Keratinocyte (primary cell): ENCODE results near the gene MLPH. TPM values are rescaled to one million over a fixed set of nuclear protein-coding genes. Genes with fewer than 3 reads are reported as not detected.

ENCODE experiments used
- DNase-seq: peaks from one replicate; pipeline ENCODE4 v3.0.0-alpha.2; 2011; ENCODE audit warnings: low read depth, missing footprints, low spot score
- FAIRE-seq: peaks from 2 replicates; lab custom pipeline; 2011; peaks lifted over from hg19 to GRCh38; lab: Jason Lieb, UNC
- H2AFZ ChIP-seq: 2 replicates; pipeline ENCODE4 v1.6.0; 2012; ENCODE audit warnings: low read length, control low read depth, inconsistent platforms; ENCODE audit not compliant: control insufficient read depth
- H3K27ac ChIP-seq: 2 replicates; pipeline ENCODE4 v1.5.1; 2011; ENCODE audit warnings: low read length; ENCODE audit not compliant: control insufficient read depth, insufficient read depth
- H3K27me3 ChIP-seq: 3 replicates; pipeline ENCODE4 v1.6.0; 2011; ENCODE audit warnings: low read length; ENCODE audit not compliant: control insufficient read depth, insufficient read depth; ENCODE audit errors: extremely low read depth
- H3K36me3 ChIP-seq, 2 experiments: 2 replicates in 1 of 2; 3 replicates in 1 of 2; pipeline ENCODE4 v1.5.1; 2011; ENCODE audit warnings: low read length in 2 of 2, mild to moderate bottlenecking in 1 of 2; ENCODE audit not compliant: control insufficient read depth in 2 of 2, insufficient read depth in 2 of 2; ENCODE audit errors: extremely low read depth in 1 of 2
- H3K4me1 ChIP-seq: 3 replicates; pipeline ENCODE4 v1.5.1; 2011; ENCODE audit warnings: low read length; ENCODE audit not compliant: control insufficient read depth, insufficient read depth; ENCODE audit errors: extremely low read depth
- H3K4me2 ChIP-seq: 3 replicates; pipeline ENCODE4 v1.6.0; 2011; ENCODE audit warnings: low read depth, low read length; ENCODE audit not compliant: control insufficient read depth, insufficient read depth; ENCODE audit errors: extremely low read depth
- H3K4me3 ChIP-seq, 3 experiments: fragments of 200-600 bp in 1 of 3; sonication (generic) in 1 of 3; 2 replicates in 2 of 3; 3 replicates in 1 of 3; pipeline ENCODE4 v1.5.1; 2011 to 2016; ENCODE audit warnings: low read length in 3 of 3, mild to moderate bottlenecking in 3 of 3, control low read depth in 2 of 3, inconsistent platforms in 1 of 3, low read depth in 1 of 3, mixed read lengths in 1 of 3, mixed run types in 1 of 3, moderate library complexity in 1 of 3; ENCODE audit not compliant: control insufficient read depth in 2 of 3, insufficient read depth in 2 of 3; ENCODE audit errors: extremely low read depth in 1 of 3
- H3K79me2 ChIP-seq: 2 replicates; pipeline ENCODE4 v1.6.0; 2012; ENCODE audit warnings: low read length; ENCODE audit not compliant: control insufficient read depth, insufficient read depth
- H3K9ac ChIP-seq: 3 replicates; pipeline ENCODE4 v1.6.0; 2011; ENCODE audit warnings: low read length; ENCODE audit not compliant: control insufficient read depth, insufficient read depth; ENCODE audit errors: extremely low read depth
- H3K9me1 ChIP-seq: 3 replicates; pipeline ENCODE4 v1.6.0; 2011; ENCODE audit warnings: low read length; ENCODE audit not compliant: control insufficient read depth, insufficient read depth; ENCODE audit errors: extremely low read depth
- H3K9me3 ChIP-seq: 2 replicates; pipeline ENCODE4 v1.5.1; 2012; ENCODE audit warnings: low read depth, low read length; ENCODE audit not compliant: control insufficient read depth
- H4K20me1 ChIP-seq: 3 replicates; pipeline ENCODE4 v1.6.0; 2011; ENCODE audit warnings: low read length; ENCODE audit not compliant: control insufficient read depth, insufficient read depth; ENCODE audit errors: extremely low read depth
- EZH2 ChIP-seq: IDR thresholded peaks from one replicate; pipeline ENCODE4 v1.6.1; 2012; ENCODE audit warnings: inconsistent platforms, mild to moderate bottlenecking, low read length, moderate library complexity
- dilution Hi-C: fragments of 300-500 bp; cut with MboI; formaldehyde crosslinking; loops from one replicate; pipeline ENCODE4 v1.7.0; 2020; ENCODE audit warnings: low sequenced_read_pairs; ENCODE audit not compliant: extremely low pct_ligation_motif_present
- polyA plus RNA-seq, 5 experiments: library from polyadenylated mRNA; depleted of rRNA in 3 of 5; stranded (reverse) in 3 of 5; stranded (forward) in 1 of 5; unstranded in 1 of 5; fragments of >200 nt; gene quantifications; 1 replicate in 1 of 5; 2 replicates in 3 of 5; 3 replicates in 1 of 5; pipeline versions ENCODE4 v1.2.1 to v1.2.3, GENCODE V29; 2011 to 2012; ENCODE audit warnings: missing spikeins in 2 of 5, low read depth in 1 of 5, low replicate concordance in 1 of 5
- TF ChIP-seq, protein P1 (sequence below), 3 experiments: IDR thresholded peaks in 1 of 3; conservative IDR thresholded peaks in 1 of 3; optimal IDR thresholded peaks in 1 of 3; 2 replicates in 2 of 3; 3 replicates in 1 of 3; pipeline versions ENCODE3 to v1.5.1; 2011; ENCODE audit warnings: low read length in 3 of 3, mild to moderate bottlenecking in 3 of 3, moderate library complexity in 2 of 3, control low read depth in 1 of 3, inconsistent platforms in 1 of 3; ENCODE audit not compliant: insufficient read depth in 2 of 3; ENCODE audit errors: extremely low read depth in 1 of 3

The MLPH gene
- polyA plus RNA-seq, 1 donor (not counting 4 experiments of a cell fraction or from before 2014, with no cell fraction given): 0.67 TPM

GRCh38 chr2:237472187-237472712 lies 14.8 kb upstream of the MLPH start:
- Histone ChIP-seq H3K27ac (no peak overlapping the region), H3K27me3 (peaks cover 6% of the 10 kb centered on the region), H3K36me3 (no peaks in the 10 kb centered on the region), H4K20me1 (no peaks in the 10 kb centered on the region), H3K9me3 (no peaks in the 10 kb centered on the region), H3K79me2 (no peaks in the 10 kb centered on the region), H3K4me2 (no peak overlapping the region), H2AFZ (no peak overlapping the region), H3K9me1 (no peaks in the 10 kb centered on the region), H3K9ac (no peak overlapping the region), H3K4me3 (no peak overlapping the region), H3K4me1 (peaks cover 12% of the 10 kb centered on the region)
- dilution Hi-C loops: no loop called here
- no peak for DNase-seq
- TF ChIP-seq, protein P1, sequence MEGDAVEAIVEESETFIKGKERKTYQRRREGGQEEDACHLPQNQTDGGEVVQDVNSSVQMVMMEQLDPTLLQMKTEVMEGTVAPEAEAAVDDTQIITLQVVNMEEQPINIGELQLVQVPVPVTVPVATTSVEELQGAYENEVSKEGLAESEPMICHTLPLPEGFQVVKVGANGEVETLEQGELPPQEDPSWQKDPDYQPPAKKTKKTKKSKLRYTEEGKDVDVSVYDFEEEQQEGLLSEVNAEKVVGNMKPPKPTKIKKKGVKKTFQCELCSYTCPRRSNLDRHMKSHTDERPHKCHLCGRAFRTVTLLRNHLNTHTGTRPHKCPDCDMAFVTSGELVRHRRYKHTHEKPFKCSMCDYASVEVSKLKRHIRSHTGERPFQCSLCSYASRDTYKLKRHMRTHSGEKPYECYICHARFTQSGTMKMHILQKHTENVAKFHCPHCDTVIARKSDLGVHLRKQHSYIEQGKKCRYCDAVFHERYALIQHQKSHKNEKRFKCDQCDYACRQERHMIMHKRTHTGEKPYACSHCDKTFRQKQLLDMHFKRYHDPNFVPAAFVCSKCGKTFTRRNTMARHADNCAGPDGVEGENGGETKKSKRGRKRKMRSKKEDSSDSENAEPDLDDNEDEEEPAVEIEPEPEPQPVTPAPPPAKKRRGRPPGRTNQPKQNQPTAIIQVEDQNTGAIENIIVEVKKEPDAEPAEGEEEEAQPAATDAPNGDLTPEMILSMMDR (optimal IDR thresholded peaks at IDR 0.05 in 1 of 3, IDR thresholded peaks at IDR 0.05 in 1 of 3, conservative IDR thresholded peaks at IDR 0.05 in 1 of 3; ENCODE audit: extremely low read depth in 1 of 3, insufficient read depth in 2 of 3, low read length in 3 of 3): no peak
- TF ChIP-seq EZH2: no peak
- FAIRE-seq: no peak

- H3K9me1 ChIP-seq: no peaks in the 10 kb centered on the region
- dilution Hi-C loops: no loop called here
- H3K4me1 ChIP-seq: peaks cover 12% of the 10 kb centered on the region
- FAIRE-seq: no peak
- H3K36me3 ChIP-seq: no peaks in the 10 kb centered on the region
- peaks cover 11% of the 10 kb centered on the region for H3K27me3 ChIP-seq
- no peaks in the 10 kb centered on the region for H3K9me3 ChIP-seq
- H3K27ac ChIP-seq: no peak overlapping the region
- H2AFZ ChIP-seq: no peak overlapping the region
- H3K9ac ChIP-seq: no peak overlapping the region
- no peaks in the 10 kb centered on the region for H4K20me1 ChIP-seq
- TF ChIP-seq, protein P1 (optimal IDR thresholded peaks at IDR 0.05 in 1 of 3, IDR thresholded peaks at IDR 0.05 in 1 of 3, conservative IDR thresholded peaks at IDR 0.05 in 1 of 3; ENCODE audit: extremely low read depth in 1 of 3, insufficient read depth in 2 of 3, low read length in 3 of 3): no peak
- no peak for TF ChIP-seq EZH2
- H3K79me2 ChIP-seq: no peaks in the 10 kb centered on the region
- no peak overlapping the region for H3K4me3 ChIP-seq
- DNase-seq: no peak
- H3K4me2 ChIP-seq: no peak overlapping the region
These were observed 13.9 kb upstream of the MLPH start for GRCh38 chr2:237472909-237473877.
